Suppressor macrophage treated with lipopolysaccharide for 1 hour (primary cell): ENCODE results near the gene SELENOV.
A peak's percentile ranks its signal among the peaks of the same experiment; 100 is the strongest.

ENCODE experiments used
- DNase-seq, 3 donors: peaks; one replicate each; pipeline ENCODE4 v3.0.0-alpha.2; 2020 to 2022

Gene SELENOV

DNA sequence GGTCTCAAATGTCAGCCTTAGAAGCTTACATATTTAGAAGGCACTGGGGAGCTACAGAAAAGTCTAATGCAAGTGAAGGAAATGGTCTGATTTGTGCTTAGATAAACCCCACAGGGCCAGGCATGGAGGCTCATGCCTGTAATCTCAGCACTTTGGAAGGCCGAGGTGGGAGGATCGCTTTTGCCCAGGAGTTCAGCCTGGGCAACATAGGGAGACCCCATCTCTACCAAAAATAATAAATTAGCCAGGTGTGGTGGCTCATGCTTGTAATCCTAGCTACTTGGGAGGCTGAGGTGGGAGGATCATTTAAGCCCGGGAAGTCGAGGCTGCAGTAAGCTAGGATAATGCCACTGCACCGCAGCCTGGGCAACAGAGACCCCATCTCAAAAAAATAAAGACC, 18.9 kb upstream of the SELENOV start:
- DNase-seq, result no peak

- no peak for DNase-seq
These were observed 17.3 kb upstream of the SELENOV start for GRCh38 chr19:39497701-39497995.

GRCh38 chr19:39497996-39498797, 16.7 kb upstream of the SELENOV start:
- peak; percentile 33 to 67 (median 41) for DNase-seq

DNA sequence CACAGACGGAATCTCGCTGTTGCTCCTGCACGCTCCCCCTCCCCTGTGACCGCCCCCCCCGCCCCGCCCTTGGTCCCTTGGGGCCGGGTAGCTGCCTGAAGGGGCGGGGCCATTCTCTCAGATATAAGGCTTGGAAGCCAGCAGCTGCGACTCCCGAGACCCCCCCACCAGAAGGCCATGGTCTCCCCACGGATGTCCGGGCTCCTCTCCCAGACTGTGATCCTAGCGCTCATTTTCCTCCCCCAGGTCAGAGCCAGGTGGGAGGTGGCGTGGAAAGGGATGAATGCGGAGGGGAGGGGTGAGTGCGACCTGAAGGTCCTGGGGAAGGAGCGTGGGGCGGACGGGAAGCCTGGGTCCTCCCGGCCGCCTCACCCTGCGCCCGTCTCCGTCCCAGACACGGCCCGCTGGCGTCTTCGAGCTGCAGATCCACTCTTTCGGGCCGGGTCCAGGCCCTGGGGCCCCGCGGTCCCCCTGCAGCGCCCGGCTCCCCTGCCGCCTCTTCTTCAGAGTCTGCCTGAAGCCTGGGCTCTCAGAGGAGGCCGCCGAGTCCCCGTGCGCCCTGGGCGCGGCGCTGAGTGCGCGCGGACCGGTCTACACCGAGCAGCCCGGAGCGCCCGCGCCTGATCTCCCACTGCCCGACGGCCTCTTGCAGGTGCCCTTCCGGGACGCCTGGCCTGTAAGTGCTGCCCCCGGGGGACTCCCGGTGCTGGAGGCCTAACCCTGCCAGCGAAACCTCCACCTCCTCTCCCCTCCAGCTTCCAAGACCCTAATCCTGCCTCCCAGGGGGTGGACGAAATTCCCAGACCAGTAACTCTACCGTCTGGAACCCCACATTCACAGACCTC, 15.9 kb upstream of the SELENOV start, which contains the start of gene DLL3:
Gene DLL3, plus strand, starts transcription at position 150 of the 845 bp plus-strand sequence. Its CDS starts 28 bp downstream, at position 178.
- peak in 1 of 3 donors; percentile 26 for DNase-seq

DNA sequence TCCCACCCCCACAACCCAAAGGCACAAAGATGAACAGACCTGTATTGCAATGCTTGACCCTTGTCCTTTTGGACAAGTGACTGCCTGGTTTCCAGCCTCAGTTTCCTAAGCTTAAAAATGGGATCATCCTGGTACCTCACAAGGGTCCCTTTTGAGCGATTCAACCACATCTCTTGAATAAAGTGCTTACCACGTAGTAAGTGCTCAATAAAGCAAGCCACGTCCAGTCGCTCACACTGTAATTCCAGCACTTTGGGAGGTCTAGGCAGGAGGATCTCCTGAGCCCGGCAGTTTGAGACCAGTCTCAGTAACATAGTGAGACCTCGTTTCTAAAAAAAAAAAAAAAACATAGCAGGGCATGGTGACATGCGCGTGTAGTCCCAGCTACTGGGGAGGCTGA, 15.0 kb upstream of the SELENOV start:
- no peak for DNase-seq

- DNase-seq, result no peak
These were observed 14.4 kb upstream of the SELENOV start for GRCh38 chr19:39500543-39500942.

- DNase-seq, result no peak
These were observed 13.6 kb upstream of the SELENOV start for GRCh38 chr19:39501340-39501739.

DNA sequence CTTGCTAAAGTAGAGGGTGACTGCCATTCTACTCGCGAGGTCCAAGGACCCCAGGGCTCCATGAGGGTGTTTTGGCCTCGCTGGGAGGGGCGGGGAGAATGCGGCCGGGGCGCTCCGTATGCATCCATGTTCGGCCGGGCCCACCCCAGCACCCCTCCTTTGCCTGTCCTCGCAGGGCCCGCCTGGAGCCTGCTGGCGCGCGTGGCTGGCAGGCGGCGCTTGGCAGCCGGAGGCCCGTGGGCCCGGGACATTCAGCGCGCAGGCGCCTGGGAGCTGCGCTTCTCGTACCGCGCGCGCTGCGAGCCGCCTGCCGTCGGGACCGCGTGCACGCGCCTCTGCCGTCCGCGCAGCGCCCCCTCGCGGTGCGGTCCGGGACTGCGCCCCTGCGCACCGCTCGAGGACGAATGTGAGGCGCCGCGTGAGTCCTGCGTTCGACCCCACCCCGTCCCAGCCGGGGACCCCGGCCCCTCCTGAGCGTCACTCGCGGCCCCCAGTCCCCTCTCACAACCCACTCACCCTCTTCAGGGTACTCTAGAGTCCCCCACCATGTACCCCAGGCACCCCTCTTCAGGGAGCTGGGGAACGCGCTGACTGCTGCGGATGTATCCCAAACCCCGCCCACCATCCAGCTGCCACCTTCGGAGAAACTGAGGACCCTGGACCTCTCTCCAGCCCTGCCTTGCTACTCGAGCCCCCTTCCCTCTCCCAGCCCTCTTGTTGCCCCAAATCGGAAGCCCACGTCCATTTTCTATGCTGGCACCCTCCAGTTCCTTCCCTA, 12.1 kb upstream of the SELENOV start:
- DNase-seq, result peak; percentile 88 to 93 (median 88)

- no peak for DNase-seq
These were observed 8.4 kb upstream of the SELENOV start for GRCh38 chr19:39506598-39506943.

DNA sequence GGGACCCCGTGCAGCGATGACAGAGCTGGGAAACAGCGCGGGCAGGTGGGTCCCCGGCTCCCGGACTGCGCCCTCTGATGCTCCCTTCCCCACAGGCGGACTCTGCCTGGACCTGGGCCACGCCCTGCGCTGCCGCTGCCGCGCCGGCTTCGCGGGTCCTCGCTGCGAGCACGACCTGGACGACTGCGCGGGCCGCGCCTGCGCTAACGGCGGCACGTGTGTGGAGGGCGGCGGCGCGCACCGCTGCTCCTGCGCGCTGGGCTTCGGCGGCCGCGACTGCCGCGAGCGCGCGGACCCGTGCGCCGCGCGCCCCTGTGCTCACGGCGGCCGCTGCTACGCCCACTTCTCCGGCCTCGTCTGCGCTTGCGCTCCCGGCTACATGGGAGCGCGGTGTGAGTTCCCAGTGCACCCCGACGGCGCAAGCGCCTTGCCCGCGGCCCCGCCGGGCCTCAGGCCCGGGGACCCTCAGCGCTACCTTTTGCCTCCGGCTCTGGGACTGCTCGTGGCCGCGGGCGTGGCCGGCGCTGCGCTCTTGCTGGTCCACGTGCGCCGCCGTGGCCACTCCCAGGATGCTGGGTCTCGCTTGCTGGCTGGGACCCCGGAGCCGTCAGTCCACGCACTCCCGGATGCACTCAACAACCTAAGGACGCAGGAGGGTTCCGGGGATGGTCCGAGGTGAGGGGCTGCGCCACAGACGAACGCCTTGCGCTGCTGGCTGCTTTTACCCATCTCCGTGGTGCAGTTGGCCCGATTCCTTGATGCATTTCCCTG, 7.8 kb upstream of the SELENOV start:
- DNase-seq, result peak; percentile 54 to 79 (median 61)

DNA sequence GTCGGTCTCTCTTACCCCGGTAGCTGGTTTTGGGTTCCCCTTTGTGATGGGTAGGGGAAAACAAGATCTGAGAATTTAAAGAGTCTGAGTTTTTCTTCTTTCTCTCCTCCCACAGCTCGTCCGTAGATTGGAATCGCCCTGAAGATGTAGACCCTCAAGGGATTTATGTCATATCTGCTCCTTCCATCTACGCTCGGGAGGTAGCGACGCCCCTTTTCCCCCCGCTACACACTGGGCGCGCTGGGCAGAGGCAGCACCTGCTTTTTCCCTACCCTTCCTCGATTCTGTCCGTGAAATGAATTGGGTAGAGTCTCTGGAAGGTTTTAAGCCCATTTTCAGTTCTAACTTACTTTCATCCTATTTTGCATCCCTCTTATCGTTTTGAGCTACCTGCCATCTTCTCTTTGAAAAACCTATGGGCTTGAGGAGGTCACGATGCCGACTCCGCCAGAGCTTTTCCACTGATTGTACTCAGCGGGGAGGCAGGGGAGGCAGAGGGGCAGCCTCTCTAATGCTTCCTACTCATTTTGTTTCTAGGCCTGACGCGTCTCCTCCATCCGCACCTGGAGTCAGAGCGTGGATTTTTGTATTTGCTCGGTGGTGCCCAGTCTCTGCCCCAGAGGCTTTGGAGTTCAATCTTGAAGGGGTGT, 7.1 kb upstream of the SELENOV start:
- DNase-seq, result no peak

DNA sequence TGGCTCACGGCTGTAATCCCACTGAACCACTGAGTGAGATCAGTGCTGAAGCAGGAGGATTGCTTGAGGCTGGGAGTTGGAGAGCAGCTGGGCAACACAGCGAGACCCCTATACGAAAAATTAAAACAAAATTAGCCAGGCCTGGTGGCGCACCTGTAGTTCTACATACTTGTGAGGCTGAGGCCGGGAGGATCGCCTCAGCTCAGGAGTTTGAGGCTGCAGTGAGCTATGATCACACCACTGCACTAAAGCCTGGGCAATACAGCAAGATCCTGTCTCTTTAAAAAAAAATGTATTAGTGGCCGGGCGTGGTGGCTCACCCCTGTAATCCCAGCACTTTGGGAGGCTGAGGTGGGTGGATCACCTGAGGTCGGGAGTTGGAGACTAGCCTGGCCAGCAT, 6.3 kb upstream of the SELENOV start:
- DNase-seq, result no peak

DNA sequence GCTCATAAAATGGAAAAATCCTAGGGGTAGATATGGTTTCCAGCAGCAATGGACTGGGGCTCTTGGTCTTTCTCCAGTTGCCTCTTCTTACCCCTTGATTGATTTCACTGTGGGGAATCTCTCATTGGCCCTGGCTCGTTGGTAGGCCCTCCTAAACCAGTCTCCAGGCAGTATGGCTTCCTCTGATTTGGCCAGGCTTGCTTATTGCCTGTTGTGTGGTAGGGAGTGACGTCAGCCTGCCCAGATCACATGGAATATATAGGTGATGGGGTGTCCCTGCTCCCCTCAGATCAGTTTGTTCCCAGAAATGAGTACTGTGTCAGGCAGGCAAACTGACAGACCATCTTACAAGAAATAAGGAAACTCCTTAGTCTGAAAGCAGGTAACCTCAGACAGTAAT, 5.7 kb upstream of the SELENOV start:
- DNase-seq, result no peak

- DNase-seq, result peak; percentile 61 to 72 (median 61)
These were observed 2.0 kb upstream of the SELENOV start for GRCh38 chr19:39512988-39513387.

DNA sequence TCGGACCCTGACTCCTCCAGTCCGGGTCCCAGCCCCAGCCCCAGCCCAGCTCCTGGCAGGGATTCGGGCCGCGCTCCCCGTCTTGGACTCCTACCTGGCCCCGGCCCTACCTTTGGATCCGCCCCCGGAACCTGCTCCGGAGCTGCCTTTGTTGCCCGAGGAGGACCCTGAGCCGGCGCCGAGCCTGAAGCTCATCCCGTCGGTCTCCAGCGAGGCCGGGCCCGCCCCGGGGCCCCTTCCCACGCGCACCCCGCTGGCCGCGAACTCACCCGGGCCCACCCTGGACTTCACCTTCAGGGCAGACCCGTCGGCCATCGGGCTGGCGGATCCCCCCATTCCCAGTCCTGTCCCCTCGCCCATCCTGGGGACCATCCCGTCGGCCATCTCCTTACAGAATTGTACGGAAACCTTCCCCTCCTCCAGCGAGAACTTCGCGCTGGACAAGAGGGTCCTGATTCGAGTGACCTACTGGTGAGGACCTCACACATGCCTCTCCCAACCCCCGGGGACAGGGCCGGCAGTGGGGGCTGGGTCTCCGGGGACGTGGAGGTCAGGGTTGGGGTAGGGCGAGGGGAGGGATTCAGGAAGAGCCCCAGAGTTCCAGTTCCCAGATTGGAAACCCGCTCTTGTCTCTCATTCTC, 732 bp downstream of the SELENOV start:
- no peak for DNase-seq

DNA sequence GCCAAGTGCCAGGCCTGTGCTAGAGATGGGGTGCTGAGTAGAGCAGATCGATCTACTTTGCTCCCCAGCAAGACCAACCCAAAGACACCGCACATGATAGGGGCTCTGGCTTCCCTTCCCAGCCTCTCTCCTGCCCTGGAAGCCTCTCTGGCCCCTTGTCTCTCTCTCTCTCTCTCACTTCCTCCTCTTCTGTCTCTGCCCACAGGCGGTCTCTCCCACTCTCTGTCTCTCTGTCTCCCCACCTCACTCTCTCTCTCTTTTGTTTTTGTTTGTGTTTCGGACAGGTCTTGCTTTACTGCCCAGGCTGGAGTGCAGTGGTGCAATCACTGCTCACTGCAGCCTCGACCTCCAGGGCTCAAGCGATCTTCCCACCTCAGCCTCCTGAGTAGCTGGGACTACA, 1.3 kb downstream of the SELENOV start:
- peak in 1 of 3 donors; percentile 30 for DNase-seq

DNA sequence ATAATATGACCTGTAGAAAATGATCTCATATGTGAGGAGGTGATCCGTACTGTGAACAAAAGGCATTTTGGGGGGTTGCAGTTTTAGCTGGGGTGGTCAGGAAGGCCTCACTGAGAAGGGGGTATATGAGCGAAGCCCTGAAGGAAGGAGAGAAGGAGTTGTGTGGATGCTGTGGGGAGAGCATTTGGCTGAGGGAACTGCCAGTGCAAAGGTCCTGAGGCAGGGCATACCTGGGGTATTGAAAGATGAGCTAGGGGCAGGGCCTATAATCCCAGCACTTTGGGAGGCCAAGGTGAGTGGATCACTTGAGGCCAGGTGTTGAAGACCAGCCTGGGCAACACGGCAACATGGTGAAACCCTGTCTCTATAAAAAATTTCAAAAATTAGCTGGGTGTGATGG, 2.5 kb downstream of the SELENOV start:
- DNase-seq, result no peak

DNA sequence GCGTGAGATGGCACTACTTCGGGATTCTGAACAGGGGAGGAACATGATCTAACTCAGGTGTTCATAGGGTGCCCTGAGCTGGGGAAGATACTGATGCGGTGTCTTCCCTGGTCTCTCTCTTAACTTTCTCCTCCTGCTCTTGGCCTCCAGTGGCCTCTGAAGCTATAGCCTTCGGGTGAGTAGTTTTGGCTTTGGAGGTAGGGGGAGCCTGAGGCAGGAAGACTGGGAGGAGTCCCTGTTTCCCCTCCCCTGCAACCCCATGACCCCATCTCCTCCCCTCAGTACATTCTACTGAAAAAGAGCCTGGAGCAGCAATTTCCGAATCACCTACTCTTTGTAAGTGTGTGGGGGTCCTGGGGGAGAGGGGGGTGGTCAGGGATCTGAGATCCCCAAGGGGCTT, 3.5 kb downstream of the SELENOV start:
- DNase-seq, result no peak

GRCh38 chr19:39518975-39519374, 4.0 kb downstream of the SELENOV start:
- no peak for DNase-seq

DNA sequence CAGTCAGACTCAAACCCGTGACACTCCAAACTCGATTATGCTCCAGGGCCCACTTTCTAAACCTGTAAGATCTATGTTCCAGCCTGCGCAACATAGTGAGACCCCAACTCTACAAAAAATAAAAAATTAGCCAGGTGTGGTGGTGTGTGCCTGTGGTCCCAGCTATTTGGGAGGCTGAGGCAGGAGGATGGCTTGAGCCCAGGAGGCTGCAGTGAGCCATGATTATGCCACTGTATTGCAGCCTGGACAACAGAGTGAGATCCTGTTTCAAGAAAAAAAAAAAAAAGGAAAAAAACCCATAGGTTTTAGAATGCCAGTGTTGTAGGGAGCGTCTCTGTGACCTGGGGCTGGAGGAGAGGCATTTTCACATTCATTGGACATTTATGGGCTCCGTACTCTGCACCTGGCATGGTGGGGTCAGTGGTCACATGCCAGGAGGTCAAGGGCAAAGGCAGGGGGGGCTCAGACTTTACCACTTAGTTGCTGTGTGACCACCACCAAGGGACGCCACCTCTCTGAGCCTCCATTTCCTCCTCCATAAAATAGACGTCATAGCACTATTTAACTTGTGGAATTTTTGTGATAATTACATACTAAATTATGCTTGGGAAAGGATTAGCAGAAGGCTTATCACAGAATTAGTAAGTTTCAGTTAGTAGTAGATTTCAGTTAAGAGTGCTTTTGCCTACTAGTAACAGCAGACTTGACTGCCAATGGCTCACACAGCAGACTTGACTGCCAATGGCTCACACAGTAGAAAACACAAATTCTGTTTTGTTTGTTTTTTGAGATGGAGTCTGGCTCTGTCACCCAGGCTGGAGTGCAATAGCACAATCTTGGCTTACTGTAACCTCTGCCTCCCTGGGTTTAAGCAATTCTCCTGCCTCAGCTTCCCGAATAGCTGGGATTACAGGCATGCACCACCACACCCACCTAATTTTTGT, 5.9 kb downstream of the SELENOV start:
- no peak for DNase-seq
